Measurements from ENCODE around the gene UCK2.

The UCK2 gene

DNA sequence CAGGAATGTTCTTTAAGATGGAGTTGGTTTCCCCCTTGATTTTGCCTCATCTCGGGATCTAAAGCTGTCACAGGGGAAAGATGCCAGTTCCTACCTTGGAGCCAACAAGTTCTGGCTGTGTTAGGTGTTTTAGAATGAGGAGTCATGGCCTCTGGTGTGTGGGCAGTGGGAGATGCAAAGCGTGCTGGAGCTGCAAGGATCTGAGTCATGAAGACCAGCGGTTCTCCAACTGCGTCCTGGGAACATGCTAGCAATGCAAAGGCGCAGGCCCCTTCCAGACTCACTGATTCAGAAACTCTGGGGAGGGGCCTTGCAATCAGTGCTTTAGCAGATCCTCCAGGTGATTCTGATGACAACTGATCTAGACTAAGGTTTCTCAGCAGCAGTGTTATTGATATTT is 109.1 kb downstream of the UCK2 start:
- TF ChIP-seq, protein P1, sequence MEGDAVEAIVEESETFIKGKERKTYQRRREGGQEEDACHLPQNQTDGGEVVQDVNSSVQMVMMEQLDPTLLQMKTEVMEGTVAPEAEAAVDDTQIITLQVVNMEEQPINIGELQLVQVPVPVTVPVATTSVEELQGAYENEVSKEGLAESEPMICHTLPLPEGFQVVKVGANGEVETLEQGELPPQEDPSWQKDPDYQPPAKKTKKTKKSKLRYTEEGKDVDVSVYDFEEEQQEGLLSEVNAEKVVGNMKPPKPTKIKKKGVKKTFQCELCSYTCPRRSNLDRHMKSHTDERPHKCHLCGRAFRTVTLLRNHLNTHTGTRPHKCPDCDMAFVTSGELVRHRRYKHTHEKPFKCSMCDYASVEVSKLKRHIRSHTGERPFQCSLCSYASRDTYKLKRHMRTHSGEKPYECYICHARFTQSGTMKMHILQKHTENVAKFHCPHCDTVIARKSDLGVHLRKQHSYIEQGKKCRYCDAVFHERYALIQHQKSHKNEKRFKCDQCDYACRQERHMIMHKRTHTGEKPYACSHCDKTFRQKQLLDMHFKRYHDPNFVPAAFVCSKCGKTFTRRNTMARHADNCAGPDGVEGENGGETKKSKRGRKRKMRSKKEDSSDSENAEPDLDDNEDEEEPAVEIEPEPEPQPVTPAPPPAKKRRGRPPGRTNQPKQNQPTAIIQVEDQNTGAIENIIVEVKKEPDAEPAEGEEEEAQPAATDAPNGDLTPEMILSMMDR (conservative IDR thresholded peaks at IDR 0.05; ENCODE audit: low read length) = no peak
- no peak for DNase-seq (ENCODE audit: low read depth)
- H3K4me3 ChIP-seq (ENCODE audit: low read length) = no peak overlapping the region

DNA sequence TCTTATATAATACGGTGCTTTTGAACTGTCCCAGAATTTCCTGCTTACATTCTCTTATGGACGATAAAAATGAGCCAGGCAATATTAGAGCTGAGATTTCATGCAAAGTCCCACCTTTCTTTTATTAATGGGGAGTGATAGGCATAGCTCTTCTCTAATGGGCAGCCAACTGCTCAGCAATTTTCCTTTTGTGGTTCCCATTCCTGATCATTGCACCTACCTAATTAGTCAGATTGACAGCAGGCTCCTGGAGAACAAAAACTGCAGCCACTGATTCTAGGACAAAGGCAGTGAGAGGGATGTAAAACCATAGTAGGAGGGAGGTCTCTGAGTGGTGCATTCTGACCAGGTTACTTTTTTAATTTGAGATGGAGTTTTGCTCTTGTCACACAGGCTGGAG is 110.4 kb downstream of the UCK2 start:
- TF ChIP-seq, protein P1 (conservative IDR thresholded peaks at IDR 0.05; ENCODE audit: low read length) = no peak
- no peak for DNase-seq (ENCODE audit: low read depth)

GRCh38 chr1:165938844-165939243 is 111.4 kb downstream of the UCK2 start:
- no peak for DNase-seq (ENCODE audit: low read depth)
- H3K4me3 ChIP-seq (ENCODE audit: low read length) = no peak overlapping the region
- TF ChIP-seq, protein P1 (conservative IDR thresholded peaks at IDR 0.05; ENCODE audit: low read length) = no peak

More for the DNA sequence above, 110.4 kb downstream of the UCK2 start:
- no peak overlapping the region for H3K4me3 ChIP-seq (ENCODE audit: low read length)

GRCh38 chr1:165941531-165941930 is 114.1 kb downstream of the UCK2 start:
- TF ChIP-seq, protein P1 (conservative IDR thresholded peaks at IDR 0.05; ENCODE audit: low read length) = no peak
- no peak overlapping the region for H3K4me3 ChIP-seq (ENCODE audit: low read length)
- no peak for DNase-seq (ENCODE audit: low read depth)

GRCh38 chr1:165942062-165942461 is 114.6 kb downstream of the UCK2 start:
- TF ChIP-seq, protein P1 (conservative IDR thresholded peaks at IDR 0.05; ENCODE audit: low read length) = no peak
- DNase-seq (ENCODE audit: low read depth) = no peak
- H3K4me3 ChIP-seq (ENCODE audit: low read length) = no peak overlapping the region

DNA sequence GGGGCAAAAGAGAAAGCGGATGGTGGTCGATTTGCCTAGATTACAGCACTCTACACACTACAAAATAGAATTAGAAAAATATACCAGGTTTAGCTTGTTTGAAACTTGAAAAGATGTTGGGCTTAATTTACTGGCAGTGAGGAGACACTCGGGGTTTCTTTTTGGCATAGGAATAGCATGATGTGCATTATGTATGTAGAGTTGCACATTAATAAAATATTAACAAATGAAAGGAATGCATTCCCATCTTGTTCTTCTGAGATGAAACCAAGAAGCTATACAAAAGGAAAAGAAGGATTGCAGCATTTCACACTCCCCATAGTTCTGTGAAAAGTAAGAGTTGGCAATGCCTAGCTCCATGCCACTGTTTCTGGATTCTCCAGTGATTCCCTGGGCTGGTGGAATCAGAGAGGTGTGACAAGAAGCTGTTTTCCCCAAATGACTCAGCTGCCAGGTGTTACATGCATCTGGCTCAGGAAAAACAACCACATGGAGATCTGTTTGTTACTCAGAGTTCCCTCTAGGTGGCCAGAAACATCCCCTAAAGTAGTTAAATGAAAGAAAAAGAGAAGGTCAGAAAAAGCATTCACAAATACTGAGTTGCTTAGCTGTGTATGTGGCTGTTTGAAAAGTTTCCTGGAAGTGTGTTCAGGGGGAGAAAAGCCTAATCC is 115.6 kb downstream of the UCK2 start:
- TF ChIP-seq, protein P1 (conservative IDR thresholded peaks at IDR 0.05; ENCODE audit: low read length) = 0 out of 2 replicates have a peak, but pooled peaks have one; percentile 6
- H3K4me3 ChIP-seq (ENCODE audit: low read length) = no peak overlapping the region
- DNase-seq (ENCODE audit: low read depth) = no peak

DNA sequence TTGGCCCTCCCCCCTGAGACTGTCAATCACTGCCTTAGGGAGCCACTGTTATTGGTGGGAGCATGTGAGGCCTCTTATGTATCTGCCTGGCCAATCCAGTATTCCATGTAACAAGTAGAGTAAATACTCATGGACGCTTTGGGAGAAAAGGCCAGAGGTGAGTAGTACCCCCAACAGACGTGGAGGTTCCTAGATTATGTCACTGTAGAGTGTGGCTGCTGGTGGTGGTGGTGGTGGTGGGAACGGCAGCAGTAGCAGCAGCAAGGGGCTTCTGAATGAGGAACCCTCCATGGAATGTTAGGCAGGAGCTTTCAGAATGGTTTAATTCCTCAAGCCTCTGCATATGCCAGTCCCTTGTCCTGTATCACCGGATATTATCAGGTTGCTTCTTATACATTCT is 118.5 kb downstream of the UCK2 start:
- TF ChIP-seq, protein P1 (conservative IDR thresholded peaks at IDR 0.05; ENCODE audit: low read length) = no peak
- no peak for DNase-seq (ENCODE audit: low read depth)
- H3K4me3 ChIP-seq (ENCODE audit: low read length) = no peak overlapping the region
